K562 (cell line): Measurements from ENCODE around the gene KRTAP25-1. TPM values are rescaled to one million over a fixed set of nuclear protein-coding genes. Genes with fewer than 3 reads are reported as not detected.

Experiments
- ATAC-seq: fragments of 200-7000 bp; cut with Tn5 transposase; 3 replicates; pipeline ENCODE4 v1.9.1; 2020; ENCODE audit warnings: moderate library complexity
- BruUV-seq: library from RNA; stranded (reverse); fragments of 400-500 nt; replicated peaks from 2 replicates; lab custom pipeline; 2021; lab: Mats Ljungman, UMichigan
- CTCF ChIA-PET: fragments of 300-600 bp; formaldehyde crosslinking; extraction: SDS; loops from one replicate; lab custom pipeline; 2021; ENCODE audit warnings: low intra/inter-chr PET ratio; lab: Yijun Ruan, JAX
- POLR2A ChIA-PET: fragments of 300-600, 350-650 bp; sonication (Branson Sonifier 250); formaldehyde crosslinking; extraction: SDS; loops from one replicate; lab custom pipeline; 2021; ENCODE audit warnings: antibody characterized with exemption, inconsistent platforms; lab: Yijun Ruan, JAX
- DNase-seq, 4 experiments: peaks; one replicate each; pipeline versions ENCODE4 v3.0.0 to v3.0.0-alpha.2; 2011 to 2018; ENCODE audit warnings: low spot score in 3 of 4, mixed read lengths in 3 of 4; ENCODE audit errors: extremely low read depth in 1 of 4
- FAIRE-seq: peaks from 2 replicates; lab custom pipeline; 2011; peaks lifted over from hg19 to GRCh38; lab: Jason Lieb, UNC
- H2AFZ ChIP-seq: 2 replicates; pipeline ENCODE4 v1.6.0; 2011; ENCODE audit warnings: low read depth, low read length, control low read depth, inconsistent platforms
- H3K27ac ChIP-seq: fragments of 200-600 bp; 3 replicates; pipeline ENCODE4 v1.8.0; 2011; ENCODE audit warnings: low read depth, mild to moderate bottlenecking, control low read depth, inconsistent platforms, low read length, moderate library complexity, mixed read lengths; ENCODE audit errors: extremely low read depth
- H3K27me3 ChIP-seq, 2 experiments: fragments of 300-600 bp in 1 of 2; 2 replicates in 1 of 2; 3 replicates in 1 of 2; pipeline versions ENCODE4 v1.6.0 to v1.8.0; 2011; ENCODE audit warnings: inconsistent platforms in 2 of 2, low read length in 2 of 2, mild to moderate bottlenecking in 1 of 2, mixed read lengths in 1 of 2, moderate library complexity in 1 of 2; ENCODE audit not compliant: control insufficient read depth in 2 of 2, insufficient read depth in 2 of 2
- H3K36me3 ChIP-seq: fragments of 300-600 bp; 3 replicates; pipeline ENCODE4 v1.8.0; 2011; ENCODE audit warnings: mild to moderate bottlenecking, low read length, inconsistent platforms; ENCODE audit not compliant: control insufficient read depth, insufficient read depth
- H3K4me1 ChIP-seq, 2 experiments: fragments of 200-600 bp in 1 of 2; replicated peaks in 1 of 2; 2 replicates in 1 of 2; 3 replicates in 1 of 2; pipeline versions ENCODE4 v1.5.1 to v1.8.0; 2011; ENCODE audit warnings: inconsistent platforms in 2 of 2, low read length in 2 of 2, mild to moderate bottlenecking in 1 of 2, mixed read lengths in 1 of 2, moderate library complexity in 1 of 2; ENCODE audit not compliant: control insufficient read depth in 2 of 2, insufficient read depth in 2 of 2
- H3K4me2 ChIP-seq: 2 replicates; pipeline ENCODE4 v1.6.1; 2011; ENCODE audit warnings: low read length, control low read depth, inconsistent platforms, mixed read lengths; ENCODE audit not compliant: insufficient read depth
- H3K4me3 ChIP-seq: fragments of 200-600 bp; sonication (generic), shearing (Covaris generic); 2 replicates; pipeline ENCODE4 v1.5.1; 2016; ENCODE audit warnings: control low read depth, inconsistent platforms
- H3K79me2 ChIP-seq: fragments of 200-600 bp; 3 replicates; pipeline ENCODE4 v1.8.0; 2011; ENCODE audit warnings: low read length, inconsistent platforms; ENCODE audit not compliant: control insufficient read depth, insufficient read depth
- H3K9ac ChIP-seq, 2 experiments: 2 replicates each; pipeline versions ENCODE4 v1.6.0 to v1.6.1; 2011; ENCODE audit warnings: low read depth in 2 of 2, low read length in 2 of 2, control low read depth in 1 of 2, inconsistent platforms in 1 of 2, mild to moderate bottlenecking in 1 of 2, mixed read lengths in 1 of 2; ENCODE audit not compliant: insufficient read depth in 1 of 2
- H3K9me1 ChIP-seq: one replicate; pipeline ENCODE4 v1.6.0; 2011; ENCODE audit warnings: inconsistent platforms, mild to moderate bottlenecking, low read length, moderate library complexity; ENCODE audit not compliant: control insufficient read depth, insufficient read depth
- H3K9me3 ChIP-seq: replicated peaks from 2 replicates; pipeline ENCODE4 v1.5.1; 2011; ENCODE audit warnings: low read depth, low read length, inconsistent platforms; ENCODE audit not compliant: control insufficient read depth, insufficient read depth
- H4K20me1 ChIP-seq: replicated peaks from 2 replicates; pipeline ENCODE4 v1.6.1; 2011; ENCODE audit warnings: low read length, inconsistent platforms, mixed read lengths; ENCODE audit not compliant: control insufficient read depth, insufficient read depth
- CCNT2 ChIP-seq: IDR thresholded peaks from 2 replicates; pipeline ENCODE4 v1.6.1; 2011; ENCODE audit warnings: borderline replicate concordance, low read depth, mild to moderate bottlenecking, moderate library complexity, mixed read lengths, low read length; ENCODE audit not compliant: insufficient read length; ENCODE audit errors: extremely low read depth
- KHSRP ChIP-seq: fragments of 450-650 bp; IDR thresholded peaks from 2 replicates; pipeline ENCODE4 v1.6.1; 2017
- MAX ChIP-seq: sonication (generic); formaldehyde crosslinking; IDR thresholded peaks from 2 replicates; pipeline ENCODE4 v1.9.0; 2022; ENCODE audit warnings: mild to moderate bottlenecking, missing genetic modification reagents
- SNIP1 ChIP-seq: fragments of 450-650 bp; IDR thresholded peaks from 2 replicates; pipeline ENCODE4 v1.7.1; 2017; ENCODE audit warnings: low read depth, mild to moderate bottlenecking
- TEAD4 ChIP-seq, 2 experiments: sonication (generic) in 1 of 2; formaldehyde crosslinking in 1 of 2; IDR thresholded peaks; 2 replicates each; pipeline versions ENCODE4 v1.6.1 to v1.8.0; 2012 to 2022; ENCODE audit warnings: borderline replicate concordance in 1 of 2, inconsistent platforms in 1 of 2, low read length in 1 of 2, mild to moderate bottlenecking in 1 of 2, missing genetic modification reagents in 1 of 2
- ZFP30 ChIP-seq: fragments of 250-450 bp; sonication (Bioruptor Pico); IDR thresholded peaks from 2 replicates; pipeline ENCODE4 v1.8.0; 2022; ENCODE audit warnings: moderate library complexity, mild to moderate bottlenecking, inconsistent platforms, borderline replicate concordance
- ZKSCAN8 ChIP-seq: fragments of 200-800 bp; sonication (Bioruptor generic); IDR thresholded peaks from 2 replicates; pipeline ENCODE4 v1.6.1; 2016; ENCODE audit warnings: missing genetic modification characterization, missing compliant biosample characterization
- ZNF24 ChIP-seq: fragments of 450-650 bp; IDR thresholded peaks from 2 replicates; pipeline ENCODE4 v1.6.1; 2016
- ZNF75A ChIP-seq: fragments of 450-650 bp; formaldehyde crosslinking; IDR thresholded peaks from 2 replicates; pipeline ENCODE4 v1.4.0; 2020; ENCODE audit warnings: mild to moderate bottlenecking
- WGBS: fragments of 100-300 bp; shearing (Covaris generic); methylation state at CpG from one replicate; pipeline ENCODE4 v1.1.6; 2016; ENCODE audit warnings: low coverage, mixed read lengths; ENCODE audit not compliant: insufficient coverage; ENCODE audit errors: missing lambda C conversion rate; 5-methylcytosine and 5-hydroxymethylcytosine counted together
- in situ Hi-C: fragments of 300-500 bp; cut with MboI; formaldehyde crosslinking; loops from 4 replicates; pipeline ENCODE4 v1.15.0; 2018; ENCODE audit warnings: inconsistent platforms, mixed read lengths
- intact Hi-C: fragments of 100-400 bp; cut with micrococcal nuclease; formaldehyde crosslinking; loops from 2 replicates; pipeline ENCODE4 v1.14.2; 2022
- polyA plus RNA-seq, 8 experiments: library from polyadenylated mRNA; depleted of rRNA in 4 of 8; stranded (reverse) in 5 of 8; unstranded in 3 of 8; fragments of >200 nt; fragmentation: Nextera tagmentation in 2 of 8; fragmentation: Illumina TruSeq in 1 of 8; extraction: Ambion mirVana in 2 of 8; extraction: Trizol in 1 of 8; gene quantifications; 2 replicates each; pipeline versions ENCODE4 v1.2.1 to v1.2.3, GENCODE V29; 2011 to 2014; ENCODE audit warnings: inconsistent platforms in 1 of 8, missing spikeins in 1 of 8
- total RNA-seq, 7 experiments: library from RNA; depleted of rRNA in 6 of 7; stranded (reverse); fragments of >200 nt in 6 of 7; fragmentation: Illumina TruSeq in 2 of 7; extraction: Trizol in 2 of 7; gene quantifications; 2 replicates each; pipeline versions ENCODE4 v1.2.1 to v1.2.3, GENCODE V29; 2011 to 2021; ENCODE audit warnings: low replicate concordance in 1 of 7

KRTAP25-1 gene
- total and polyA plus RNA-seq, 9 of the 15 experiments (the other 6 are each of a cell fraction or from before 2014, with no cell fraction given): not detected

GRCh38 chr21:30271156-30271555 lies 18.2 kb downstream of the KRTAP25-1 start:
- TF ChIP-seq MAX (CRISPR knock-in tag): no peak
- TF ChIP-seq CCNT2: no peak
- TF ChIP-seq ZNF75A (CRISPR knock-in tag): no peak
- Histone ChIP-seq H3K4me3 (no peak overlapping the region), H3K4me1 (no peaks in the 10 kb centered on the region), H4K20me1 (no peaks in the 10 kb centered on the region), H3K27me3 (no peaks in the 10 kb centered on the region), H3K9ac (no peak overlapping the region), H3K4me2 (no peak overlapping the region), H3K79me2 (no peaks in the 10 kb centered on the region), H3K9me3 (no peaks in the 10 kb centered on the region; the same call in 1 of the 2 replicates), H3K27ac (no peak overlapping the region), H3K36me3 (no peaks in the 10 kb centered on the region), H3K9me1 (no peaks in the 10 kb centered on the region), H2AFZ (no peak overlapping the region)
- no peak for ATAC-seq
- no peak for FAIRE-seq
- DNase-seq: no peak
- ChIA-PET CTCF (no interaction called here), POLR2A (no interaction called here)
- under 1% methylated on average over 5 of the region's 5 CpGs for WGBS
- BruUV-seq: no TSS peak
- intact Hi-C loops (no loop called here), in situ Hi-C loops (no loop called here)

- CTCF ChIA-PET: no interaction called here
- no peak for ATAC-seq
- intact Hi-C loops: no loop called here
- H3K9ac ChIP-seq: no peak overlapping the region
- WGBS: 1% methylated on average over 3 of the region's 3 CpGs
- in situ Hi-C loops: no loop called here
- H3K36me3 ChIP-seq: no peaks in the 10 kb centered on the region
- FAIRE-seq: no peak
- TF ChIP-seq ZKSCAN8 (CRISPR knock-in tag) (no peak), ZNF24 (no peak), TEAD4 (IDR thresholded peaks at IDR 0.05; ENCODE audit: low read length) (no peak), TEAD4 (CRISPR knock-in tag; IDR thresholded peaks at IDR 0.05; ENCODE audit: borderline replicate concordance) (no peak), ZFP30 (CRISPR knock-in tag) (no peak), SNIP1 (no peak), KHSRP (no peak)
- no peak overlapping the region for H2AFZ ChIP-seq
- H3K4me1 ChIP-seq: no peaks in the 10 kb centered on the region
- BruUV-seq: no TSS peak
- H3K9me3 ChIP-seq: no peaks in the 10 kb centered on the region; the same call in 1 of the 2 replicates
- no peak overlapping the region for H3K27ac ChIP-seq
- no peak for DNase-seq
- no peaks in the 10 kb centered on the region for H3K9me1 ChIP-seq
- no peak overlapping the region for H3K4me2 ChIP-seq
- H3K4me3 ChIP-seq: no peak overlapping the region
- no peaks in the 10 kb centered on the region for H3K79me2 ChIP-seq
- POLR2A ChIA-PET: no interaction called here
- H3K27me3 ChIP-seq: no peaks in the 10 kb centered on the region
- H4K20me1 ChIP-seq: no peaks in the 10 kb centered on the region
These were observed 19.3 kb downstream of the KRTAP25-1 start for GRCh38 chr21:30269803-30270530.
